Measurements from ENCODE around the gene ARHGEF4.

ARHGEF4 gene

DNA sequence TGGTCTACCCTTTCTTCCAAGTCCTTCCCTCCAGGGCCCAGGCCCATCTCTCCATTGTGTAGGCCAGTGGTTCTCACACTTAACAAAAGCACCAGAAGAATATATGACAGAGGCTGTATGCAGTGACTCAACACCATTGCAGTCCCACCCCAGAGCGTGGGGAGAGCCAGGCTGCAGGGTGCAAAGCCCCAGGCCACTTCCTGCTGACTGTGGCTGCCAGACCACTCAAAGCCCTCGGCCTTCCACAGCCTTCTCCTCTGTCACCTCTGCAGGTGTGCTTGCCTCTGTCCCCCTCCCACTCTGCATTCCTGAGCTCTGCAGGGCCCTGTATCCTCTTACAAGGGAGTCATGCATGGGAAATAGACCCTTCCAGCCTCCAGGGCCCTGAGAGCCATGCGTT, 40.4 kb upstream of the ARHGEF4 start:
- DNase-seq (ENCODE audit: low read depth) = no peak
- TF ChIP-seq, protein P1, sequence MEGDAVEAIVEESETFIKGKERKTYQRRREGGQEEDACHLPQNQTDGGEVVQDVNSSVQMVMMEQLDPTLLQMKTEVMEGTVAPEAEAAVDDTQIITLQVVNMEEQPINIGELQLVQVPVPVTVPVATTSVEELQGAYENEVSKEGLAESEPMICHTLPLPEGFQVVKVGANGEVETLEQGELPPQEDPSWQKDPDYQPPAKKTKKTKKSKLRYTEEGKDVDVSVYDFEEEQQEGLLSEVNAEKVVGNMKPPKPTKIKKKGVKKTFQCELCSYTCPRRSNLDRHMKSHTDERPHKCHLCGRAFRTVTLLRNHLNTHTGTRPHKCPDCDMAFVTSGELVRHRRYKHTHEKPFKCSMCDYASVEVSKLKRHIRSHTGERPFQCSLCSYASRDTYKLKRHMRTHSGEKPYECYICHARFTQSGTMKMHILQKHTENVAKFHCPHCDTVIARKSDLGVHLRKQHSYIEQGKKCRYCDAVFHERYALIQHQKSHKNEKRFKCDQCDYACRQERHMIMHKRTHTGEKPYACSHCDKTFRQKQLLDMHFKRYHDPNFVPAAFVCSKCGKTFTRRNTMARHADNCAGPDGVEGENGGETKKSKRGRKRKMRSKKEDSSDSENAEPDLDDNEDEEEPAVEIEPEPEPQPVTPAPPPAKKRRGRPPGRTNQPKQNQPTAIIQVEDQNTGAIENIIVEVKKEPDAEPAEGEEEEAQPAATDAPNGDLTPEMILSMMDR (conservative IDR thresholded peaks at IDR 0.05; ENCODE audit: control insufficient read depth, insufficient read depth, low read depth, low read length) = no peak
- no peak overlapping the region for H3K4me3 ChIP-seq (ENCODE audit: control insufficient read depth, low read depth, low read length)

DNA sequence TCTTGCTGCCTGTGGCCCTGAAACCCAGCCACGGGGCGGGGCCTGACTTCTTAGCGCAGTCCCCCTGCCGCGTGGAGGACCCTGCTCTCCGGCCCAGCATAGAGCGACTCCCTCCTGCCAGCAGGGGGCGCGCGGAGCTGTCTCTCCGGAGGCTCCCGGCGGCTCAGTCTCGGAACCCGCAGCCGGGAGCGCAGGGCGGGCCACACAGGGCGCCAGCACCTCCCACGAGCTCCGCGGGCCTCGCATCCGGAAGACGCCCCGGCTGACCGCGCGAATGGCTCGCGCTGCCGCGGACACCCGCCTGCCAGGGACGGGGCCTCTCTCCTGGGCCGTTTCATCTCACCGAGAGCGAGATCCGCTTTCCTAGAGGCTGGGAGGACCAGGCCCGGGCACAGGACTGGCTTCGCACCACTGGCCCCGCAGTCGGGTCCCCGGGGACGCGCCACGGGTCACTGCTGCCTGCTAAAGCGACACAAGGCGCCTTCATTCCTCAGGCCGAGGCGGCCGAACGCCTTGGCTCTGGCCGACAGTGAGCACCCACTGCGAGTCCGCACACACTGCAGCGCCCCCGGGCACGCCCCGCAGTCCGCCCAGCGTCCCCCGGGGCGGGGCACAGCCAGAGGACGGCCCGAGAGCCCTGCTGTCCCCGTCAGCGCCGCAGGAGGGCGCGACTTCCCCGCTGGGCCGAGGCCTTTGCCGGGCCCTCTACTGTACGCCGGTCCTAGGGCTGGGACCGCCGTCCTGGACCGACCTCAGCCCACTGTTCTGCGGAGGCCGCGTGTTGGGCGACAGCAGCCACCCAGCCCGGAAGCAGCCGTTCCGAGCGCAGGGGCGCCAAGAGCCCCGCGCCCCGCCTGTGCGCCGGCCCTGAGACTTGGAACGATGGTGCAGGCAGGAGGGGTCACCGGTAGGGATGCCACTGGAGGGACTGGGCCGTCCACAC, 39.0 kb upstream of the ARHGEF4 start:
- peak; percentile 71 for DNase-seq (ENCODE audit: low read depth)
- TF ChIP-seq, protein P1 (conservative IDR thresholded peaks at IDR 0.05; ENCODE audit: control insufficient read depth, insufficient read depth, low read depth, low read length) = peak; percentile 55
- H3K4me3 ChIP-seq (ENCODE audit: control insufficient read depth, low read depth, low read length) = peak overlapping the region; percentile 60

DNA sequence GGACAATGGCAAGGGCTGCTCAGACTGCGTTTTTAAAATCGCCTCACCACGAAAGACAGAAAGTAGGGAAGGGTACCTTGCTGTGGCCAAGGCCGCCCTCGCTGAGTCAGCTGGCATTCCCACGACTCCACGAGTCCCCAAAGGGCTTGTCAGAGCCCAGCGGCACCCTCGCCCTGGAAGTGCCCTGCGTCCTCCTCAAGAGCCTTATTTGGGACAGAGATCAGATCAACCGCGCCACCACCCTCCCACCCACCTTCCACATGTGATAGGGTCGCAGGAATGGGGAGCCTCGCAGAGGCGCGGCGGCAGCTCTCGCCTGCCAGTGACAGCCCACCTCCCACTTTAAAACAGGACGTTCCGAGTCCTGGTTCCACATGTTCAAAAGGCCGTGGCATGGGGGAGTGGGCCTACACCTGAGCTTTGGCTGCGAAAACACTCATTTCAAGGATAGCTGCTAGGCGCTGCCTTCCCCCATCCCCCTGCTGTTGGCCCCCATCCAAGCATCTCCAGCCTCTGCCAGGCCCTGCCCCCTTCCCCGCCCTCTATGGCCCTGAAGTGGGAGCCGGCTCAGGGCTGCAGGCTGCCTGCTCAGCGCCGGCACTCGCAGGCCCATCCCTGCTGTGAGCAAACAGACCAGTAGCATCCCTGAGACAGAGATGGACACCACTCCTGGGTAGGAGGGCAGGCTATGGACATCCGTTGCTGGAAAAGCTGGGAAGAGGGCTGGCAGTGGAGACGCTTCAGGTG, 38.1 kb upstream of the ARHGEF4 start:
- TF ChIP-seq, protein P1 (conservative IDR thresholded peaks at IDR 0.05; ENCODE audit: control insufficient read depth, insufficient read depth, low read depth, low read length) = no peak
- no peak for DNase-seq (ENCODE audit: low read depth)
- H3K4me3 ChIP-seq (ENCODE audit: control insufficient read depth, low read depth, low read length) = peak overlapping the region; percentile 60

GRCh38 chr2:130799295-130799694, 37.4 kb upstream of the ARHGEF4 start:
- no peak for DNase-seq (ENCODE audit: low read depth)

GRCh38 chr2:130805613-130806012, 31.1 kb upstream of the ARHGEF4 start:
- no peak overlapping the region for H3K4me3 ChIP-seq (ENCODE audit: control insufficient read depth, low read depth, low read length)
- no peak for DNase-seq (ENCODE audit: low read depth)
- TF ChIP-seq, protein P1 (conservative IDR thresholded peaks at IDR 0.05; ENCODE audit: control insufficient read depth, insufficient read depth, low read depth, low read length) = no peak

More at GRCh38 chr2:130799295-130799694, 37.4 kb upstream of the ARHGEF4 start:
- TF ChIP-seq, protein P1 (conservative IDR thresholded peaks at IDR 0.05; ENCODE audit: control insufficient read depth, insufficient read depth, low read depth, low read length) = no peak
- H3K4me3 ChIP-seq (ENCODE audit: control insufficient read depth, low read depth, low read length) = no peak overlapping the region

DNA sequence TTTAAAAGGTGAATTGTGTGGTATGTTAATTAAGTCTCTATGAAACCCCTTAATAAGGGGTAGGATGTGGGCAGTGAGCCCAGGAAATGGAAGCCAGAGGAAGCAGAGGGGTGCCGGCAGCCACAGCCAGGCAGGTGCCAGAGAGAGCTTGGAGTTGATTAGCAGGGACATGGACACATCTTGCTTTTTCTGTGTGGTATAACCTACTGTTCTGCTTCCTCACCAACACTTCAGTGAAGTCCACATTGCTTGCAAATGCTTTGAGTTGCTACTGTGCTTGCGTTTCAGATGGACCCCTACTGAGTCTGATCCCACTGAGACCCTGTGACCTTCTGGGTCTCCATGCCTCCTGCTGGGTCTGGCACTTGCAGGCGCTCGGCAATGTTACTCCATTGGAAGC, 30.3 kb upstream of the ARHGEF4 start:
- no peak for DNase-seq (ENCODE audit: low read depth)
- H3K4me3 ChIP-seq (ENCODE audit: control insufficient read depth, low read depth, low read length) = no peak overlapping the region
- TF ChIP-seq, protein P1 (conservative IDR thresholded peaks at IDR 0.05; ENCODE audit: control insufficient read depth, insufficient read depth, low read depth, low read length) = no peak

Data from fibroblast of mammary gland (primary cell).